Measurements from ENCODE around the gene GCFC2. TPM values are rescaled to one million over a fixed set of nuclear protein-coding genes. Genes with fewer than 3 reads are reported as not detected.

Gene GCFC2
- total RNA-seq, 1 experiment from 2014 or later, result 18.3 TPM

- H3K27me3 Mint-ChIP-seq (ENCODE audit: low read depth), result no peaks in the 10 kb centered on the region; the same call in 1 of the 2 replicates
- Histone ChIP-seq H3K27ac (ENCODE audit: insufficient read length, low read depth, low read length) (no peak overlapping the region), H2AK5ac (ENCODE audit: insufficient read length, low read length) (no peak overlapping the region), H3K79me2 (ENCODE audit: insufficient read depth, low read length) (no peaks in the 10 kb centered on the region; the same call in 1 of the 2 replicates), H3K27me3 (ENCODE audit: insufficient read depth, low read length) (no peaks in the 10 kb centered on the region), H3K9me3 (ENCODE audit: control insufficient read depth, low read depth, low read length) (no peaks in the 10 kb centered on the region), H3K4ac (ENCODE audit: low read depth, low read length) (no peak overlapping the region), H2AFZ (ENCODE audit: low read length) (no peak overlapping the region), H4K8ac (replicated peaks; ENCODE audit: insufficient read length, low read depth, low read length) (no peak overlapping the region), H3K18ac (ENCODE audit: insufficient read length, low read depth, low read length) (peak overlapping the region; percentile 87), H2BK12ac (ENCODE audit: insufficient read length, low read depth, low read length) (no peak overlapping the region), H3K23ac (ENCODE audit: insufficient read length, low read depth, low read length) (no peak overlapping the region), H3K4me1 (ENCODE audit: insufficient read depth, low read length) (no peaks in the 10 kb centered on the region), H2BK15ac (ENCODE audit: low read depth, low read length) (no peak overlapping the region), H3K4me2 (ENCODE audit: insufficient read depth, insufficient read length, low read length) (peak overlapping the region; percentile 84), H3K56ac (ENCODE audit: insufficient read length, low read depth, low read length) (no peak overlapping the region), H3K14ac (ENCODE audit: insufficient read depth, low read length) (peak overlapping the region; percentile 94), H2BK5ac (ENCODE audit: insufficient read length, low read length) (no peak overlapping the region), H3K79me1 (ENCODE audit: insufficient read depth, low read depth, low read length, poor library complexity, severe bottlenecking) (no peaks in the 10 kb centered on the region), H3K23me2 (ENCODE audit: insufficient read length, low read depth, low read length, poor library complexity, severe bottlenecking) (peaks cover 3% of the 10 kb centered on the region), H3K9ac (ENCODE audit: extremely low read depth, insufficient read length, low read length) (peak overlapping the region; percentile 79), H4K91ac (ENCODE audit: insufficient read length, low read depth, low read length) (no peak overlapping the region), H4K20me1 (ENCODE audit: control insufficient read depth, insufficient read depth, insufficient read length) (no peaks in the 10 kb centered on the region), H4K5ac (ENCODE audit: insufficient read length, low read depth, low read length) (no peak overlapping the region), H2BK120ac (ENCODE audit: low read depth, low read length, poor library complexity, severe bottlenecking) (no peak overlapping the region), H3T11ph (ENCODE audit: low read length) (no peak overlapping the region), H2BK20ac (ENCODE audit: low read depth, low read length, poor library complexity, severe bottlenecking) (no peak overlapping the region)
- peaks cover 5 to 15% (median 15%) of the 10 kb centered on the region in 3 experiments for H3K36me3 Mint-ChIP-seq (ENCODE audit: insufficient read depth in 1 of 3, low read depth in 3 of 3)
- peak overlapping the region; percentile 73 to 83 for H3K4me3 Mint-ChIP-seq
- peak overlapping the region; percentile 83 to 92 (median 92); a peak in 6 of 7 replicates for H3K27ac Mint-ChIP-seq
- WGBS (ENCODE audit: extremely low coverage, insufficient read length, low lambda C conversion rate), result no CpG with 5 or more reads among the region's 12 CpGs
- peaks cover 0 to 2% of the 10 kb centered on the region in 2 experiments; a peak in 2 of 5 replicates for H3K9me3 Mint-ChIP-seq
- no peak for TF ChIP-seq CTCF (conservative IDR thresholded peaks at IDR 0.05)
- peaks cover 13 to 18% of the 10 kb centered on the region in 2 experiments for H3K4me1 Mint-ChIP-seq
- DNase-seq, result no peak
Observed at GRCh38 chr2:75710220-75710576, 517 bp downstream of the GCFC2 start.
